Measurements from ENCODE around the gene USP32.

GRCh38 chr17:60252459-60252858, 139.5 kb downstream of the USP32 start:
- TF ChIP-seq CTCF (conservative IDR thresholded peaks at IDR 0.05), result no peak
- no peak for TF ChIP-seq EZH2 (IDR thresholded peaks at IDR 0.05; ENCODE audit: low read depth)
